HG03439 (cell line): Measurements from ENCODE around the gene SLC25A43.
"Not testable (repeated sequence)": the region's sequence is repeated elsewhere in the genome, so short reads cannot be mapped to it uniquely, and the experiment has no call there.

Experiments used
- ATAC-seq: cut with Tn5 transposase; IDR thresholded peaks from one replicate; pipeline ENCODE4 v1.9.1; 2021; ENCODE audit warnings: mild to moderate bottlenecking, moderate library complexity; ENCODE audit not compliant: unreplicated experiment

SLC25A43 gene

GRCh38 chrX:119406776-119407175, 7.6 kb downstream of the SLC25A43 start:
- ATAC-seq, result no peak

GRCh38 chrX:119407681-119408080, 8.5 kb downstream of the SLC25A43 start:
- no peak for ATAC-seq

GRCh38 chrX:119410027-119410819, 11.1 kb downstream of the SLC25A43 start:
- no peak for ATAC-seq

DNA sequence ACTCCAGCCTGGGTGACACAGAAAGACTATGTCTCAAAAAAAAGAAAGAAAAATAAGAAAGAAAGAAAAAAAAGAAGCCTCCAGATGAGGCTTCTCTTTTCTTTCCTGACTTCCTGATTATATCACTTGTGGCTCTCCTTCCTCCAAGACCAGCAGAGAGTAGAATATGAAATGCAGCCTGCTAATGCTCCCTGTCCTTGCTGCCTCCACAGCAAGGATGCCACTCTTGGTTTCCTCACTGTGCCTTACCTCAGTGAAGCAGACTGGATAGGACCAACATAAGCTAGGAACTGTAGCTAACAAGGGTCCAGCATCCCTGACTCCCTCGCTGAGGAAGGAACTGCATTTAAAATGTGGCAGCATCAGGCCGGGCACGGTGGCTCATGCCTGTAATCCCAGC, 11.7 kb downstream of the SLC25A43 start:
- ATAC-seq, result no peak

GRCh38 chrX:119411959-119412358, 12.8 kb downstream of the SLC25A43 start:
- no peak for ATAC-seq

GRCh38 chrX:119417376-119417775, 18.2 kb downstream of the SLC25A43 start:
- no peak for ATAC-seq

- ATAC-seq, result no peak
Observed at GRCh38 chrX:119417842-119418241, 18.7 kb downstream of the SLC25A43 start.

DNA sequence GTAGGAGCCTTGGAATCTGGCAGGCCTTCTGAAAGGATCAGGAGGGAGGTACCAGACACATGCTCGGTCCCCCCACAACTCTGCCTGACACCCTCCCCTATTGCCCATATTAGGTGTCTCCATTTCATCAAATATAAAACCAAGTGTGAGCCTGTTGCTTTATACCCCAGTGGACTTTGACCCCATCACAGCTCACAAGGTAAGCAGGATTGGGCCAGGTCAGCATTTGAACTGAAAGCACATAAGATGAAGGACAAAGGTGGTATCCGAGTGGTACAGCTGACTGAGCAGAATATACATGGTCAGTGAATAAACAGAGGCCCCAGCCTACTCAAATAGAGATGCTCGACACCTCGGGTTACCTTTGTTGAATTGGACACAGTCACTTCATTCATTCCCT, 20.0 kb downstream of the SLC25A43 start:
- ATAC-seq, result no peak

GRCh38 chrX:119419898-119420297, 20.8 kb downstream of the SLC25A43 start:
- ATAC-seq, result no peak

- no peak for ATAC-seq
Observed at GRCh38 chrX:119421016-119421705, 22.0 kb downstream of the SLC25A43 start.

DNA sequence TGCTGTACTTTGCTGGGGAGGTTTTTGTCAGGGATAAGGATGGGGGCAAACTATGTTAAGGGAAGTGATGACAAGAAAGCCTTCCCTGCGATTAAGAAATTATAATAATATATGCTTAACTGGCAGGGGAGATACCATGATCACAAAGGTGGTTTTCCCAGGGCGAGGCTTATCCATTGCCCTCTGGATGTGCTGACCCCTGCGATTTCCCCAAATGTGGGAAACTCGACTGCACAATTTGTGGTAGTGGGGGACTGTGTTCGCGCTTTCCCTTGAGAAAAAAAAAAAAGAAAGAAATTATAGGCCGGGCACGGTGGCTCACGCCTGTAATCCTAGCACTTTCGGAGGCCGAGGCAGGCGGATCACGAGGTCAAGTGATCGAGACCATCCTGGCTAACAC, 24.5 kb downstream of the SLC25A43 start:
- no peak for ATAC-seq

DNA sequence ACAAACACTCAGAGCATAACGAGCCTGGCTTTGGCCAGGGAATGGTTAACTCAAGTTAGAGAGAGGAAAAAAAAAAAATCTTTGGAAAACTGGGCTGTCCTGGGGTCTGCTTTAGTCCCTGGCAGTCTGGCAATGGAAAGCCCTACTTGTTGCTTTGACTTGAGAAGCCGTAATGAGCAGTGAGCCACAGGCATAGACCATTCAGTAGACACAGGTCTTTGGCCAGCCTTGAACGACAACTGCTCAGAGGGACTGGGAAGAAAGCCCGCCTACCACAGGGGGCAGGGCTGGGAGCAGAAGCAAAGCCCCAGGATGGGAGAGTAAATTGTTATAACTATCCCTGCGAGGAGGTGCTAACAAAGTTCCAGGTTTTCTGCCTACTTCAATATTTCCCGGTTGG, 25.9 kb downstream of the SLC25A43 start:
- ATAC-seq, result no peak

DNA sequence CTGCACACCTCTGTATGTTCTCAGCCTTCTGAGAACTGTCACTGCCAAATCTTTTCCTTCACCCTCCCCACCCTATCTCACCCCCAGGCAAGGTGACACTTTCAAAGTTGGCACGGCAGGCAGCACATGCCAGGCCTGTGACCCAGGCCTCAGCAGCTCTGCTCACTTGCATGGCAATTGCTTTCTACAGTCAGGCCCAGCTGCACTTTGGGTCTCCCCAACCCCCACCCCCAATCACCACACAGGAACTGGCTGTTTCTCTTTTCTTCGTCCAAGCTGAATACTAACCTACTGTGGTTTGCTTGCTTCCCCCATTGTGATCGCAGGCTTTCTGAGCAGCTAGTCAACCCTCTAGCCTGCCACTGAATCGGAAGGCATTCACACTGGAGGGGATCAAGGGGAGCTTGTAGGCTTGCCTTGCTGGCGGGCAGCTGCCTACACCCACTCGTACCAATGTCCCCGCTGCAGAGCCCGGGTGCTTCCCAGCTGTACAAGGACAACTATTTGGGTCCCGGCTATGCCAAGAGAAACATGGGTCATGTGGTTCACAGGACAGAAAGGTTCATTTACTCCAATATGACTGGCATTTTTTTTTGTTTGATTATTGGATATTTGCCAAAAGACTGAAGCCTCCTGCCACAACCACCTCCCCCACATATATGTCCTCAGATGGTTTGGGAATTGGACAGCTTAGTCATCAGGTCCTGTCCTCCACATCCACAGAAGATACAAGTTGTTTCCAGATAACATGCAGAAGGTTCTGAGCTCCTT, 28.1 kb downstream of the SLC25A43 start:
- no peak for ATAC-seq

DNA sequence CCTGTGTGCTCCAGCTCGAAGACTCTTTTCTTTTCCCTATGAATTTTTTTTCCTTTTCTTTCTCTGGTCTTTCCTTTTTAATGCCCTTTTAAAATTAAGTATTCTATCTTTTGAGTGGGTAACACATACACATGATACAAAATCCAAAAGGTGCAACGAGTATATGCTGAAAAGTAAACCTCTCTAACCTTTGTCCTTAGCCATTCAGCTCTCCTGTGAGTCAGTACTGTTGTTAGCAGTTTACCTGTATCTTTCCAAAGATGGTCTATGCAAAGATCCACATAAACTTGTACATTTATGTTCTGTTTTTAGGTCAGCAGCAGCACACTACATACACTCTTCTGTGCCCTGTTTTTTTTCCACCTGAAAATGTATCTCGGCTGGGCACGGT, 28.7 kb downstream of the SLC25A43 start:
- no peak for ATAC-seq

DNA sequence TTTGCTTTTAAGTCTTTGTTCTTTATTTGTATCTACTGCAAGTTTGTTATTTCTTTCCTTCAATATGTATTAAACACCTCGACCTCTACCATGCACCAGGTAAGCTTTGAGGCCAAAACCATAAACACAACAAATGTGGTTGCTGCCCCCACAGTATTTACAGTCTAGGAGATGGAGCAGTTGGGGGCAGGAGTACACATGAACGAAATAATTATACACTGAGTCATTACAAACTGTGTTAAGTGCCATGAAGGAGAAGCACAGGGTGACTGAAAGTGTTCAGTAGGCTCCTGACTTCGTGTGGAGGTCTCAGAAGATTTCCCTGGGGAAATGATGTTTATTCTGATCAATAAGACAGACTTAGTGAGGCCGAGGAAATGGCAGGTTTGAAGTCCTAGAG, 30.3 kb downstream of the SLC25A43 start:
- no peak for ATAC-seq

GRCh38 chrX:119441295-119441694, 42.2 kb downstream of the SLC25A43 start:
- ATAC-seq, result not testable (repeated sequence)

GRCh38 chrX:119442286-119442685, 43.1 kb downstream of the SLC25A43 start:
- ATAC-seq, result no peak

DNA sequence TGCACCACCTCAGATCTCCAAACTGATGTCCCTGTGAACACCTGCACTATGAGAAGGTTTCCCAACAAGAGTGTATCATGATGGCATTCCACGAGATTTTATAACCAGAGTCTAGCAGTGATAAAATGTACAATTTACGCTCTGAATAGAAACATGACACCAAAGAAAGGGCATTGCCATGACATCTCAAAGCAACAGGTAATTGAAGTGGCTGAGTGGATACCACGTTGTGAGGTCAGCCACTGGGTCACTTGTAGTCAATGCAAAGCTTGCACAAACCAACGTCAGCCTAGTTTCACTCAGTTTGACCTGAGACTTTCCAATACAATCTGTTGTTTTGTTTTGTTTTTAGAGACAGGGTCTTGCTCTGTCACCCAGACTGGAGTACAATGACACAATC, 54.1 kb downstream of the SLC25A43 start:
- no peak for ATAC-seq

GRCh38 chrX:119455264-119455663, 56.1 kb downstream of the SLC25A43 start:
- ATAC-seq, result no peak

DNA sequence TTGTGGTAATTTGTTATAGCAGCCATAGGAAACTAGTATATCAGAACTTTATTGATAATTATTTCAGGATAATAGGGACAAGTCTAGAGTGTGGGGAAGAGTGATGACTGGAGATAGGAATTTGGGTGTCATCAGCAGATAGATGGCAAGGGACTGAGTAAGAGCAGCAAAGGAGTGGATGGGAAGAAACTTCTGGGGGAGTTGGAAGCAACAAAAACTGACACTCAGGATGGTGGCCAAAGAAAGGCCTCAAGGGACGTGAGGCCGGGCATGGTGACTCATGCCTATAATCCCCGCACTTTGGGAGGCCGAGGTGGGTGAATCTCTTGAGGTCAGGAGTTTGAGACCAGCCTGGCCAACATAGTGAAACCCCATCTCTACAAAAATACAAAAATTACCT, 60.0 kb downstream of the SLC25A43 start:
- ATAC-seq, result no peak

- ATAC-seq, result no peak
Observed at GRCh38 chrX:119465555-119465954, 66.4 kb downstream of the SLC25A43 start.

GRCh38 chrX:119466970-119467369, 67.8 kb downstream of the SLC25A43 start:
- ATAC-seq, result no peak
